Calu3 (cell line): ENCODE data around the gene METRN. TPM values are rescaled to one million over a fixed set of nuclear protein-coding genes. Genes with fewer than 3 reads are reported as not detected.
A peak's percentile ranks its signal among the peaks of the same experiment; 100 is the strongest.
"Not testable (repeated sequence)": the region's sequence is repeated elsewhere in the genome, so short reads cannot be mapped to it uniquely, and the experiment has no call there.

Experiments used
- BruUV-seq: library from RNA; stranded (reverse); fragments of 400-500 nt; replicated peaks from 2 replicates; lab custom pipeline; 2021; lab: Mats Ljungman, UMichigan
- CTCF ChIA-PET: fragments of 300-600 bp; sonication (Branson Sonifier 250); formaldehyde crosslinking; loops from one replicate; lab custom pipeline; 2022; ENCODE audit warnings: antibody characterized with exemption; lab: Charles Lee
- DNase-seq: peaks from one replicate; pipeline ENCODE4 v3.0.0; 2022
- H3K27ac Mint-ChIP-seq: one replicate; pipeline ENCODE4 v1.8.0; 2022; ENCODE audit warnings: mixed read lengths; ENCODE audit not compliant: unreplicated experiment
- H3K27me3 Mint-ChIP-seq: one replicate; pipeline ENCODE4 v1.8.0; 2022; ENCODE audit warnings: mixed read lengths; ENCODE audit not compliant: unreplicated experiment
- H3K36me3 Mint-ChIP-seq: one replicate; pipeline ENCODE4 v1.8.0; 2022; ENCODE audit warnings: mild to moderate bottlenecking, moderate library complexity, mixed read lengths; ENCODE audit not compliant: insufficient read depth, unreplicated experiment
- H3K4me1 Mint-ChIP-seq: one replicate; pipeline ENCODE4 v1.8.0; 2022; ENCODE audit warnings: mild to moderate bottlenecking, low read depth, mixed read lengths; ENCODE audit not compliant: unreplicated experiment
- H3K4me3 Mint-ChIP-seq: one replicate; pipeline ENCODE4 v1.8.0; 2022; ENCODE audit warnings: mild to moderate bottlenecking, low read depth, moderate library complexity, mixed read lengths; ENCODE audit not compliant: unreplicated experiment
- H3K9me3 Mint-ChIP-seq: one replicate; pipeline ENCODE4 v1.8.0; 2022; ENCODE audit warnings: low read depth, mixed read lengths; ENCODE audit not compliant: unreplicated experiment
- intact Hi-C: fragments of 100-400 bp; cut with micrococcal nuclease; formaldehyde crosslinking; loops from one replicate; pipeline ENCODE4 v1.10.0; 2022; ENCODE audit not compliant: unreplicated experiment
- total RNA-seq: library from RNA; stranded (reverse); gene quantifications from 2 replicates; pipeline ENCODE4 v1.2.3, GENCODE V29; 2022
- TF ChIP-seq, protein P1 (sequence below): fragments of 200-600 bp; IDR thresholded peaks from one replicate; pipeline ENCODE4 v1.8.0; 2022; ENCODE audit warnings: antibody characterized with exemption; ENCODE audit not compliant: unreplicated experiment

The METRN gene
- total RNA-seq, 1 experiment from 2014 or later: 51.7 TPM

DNA sequence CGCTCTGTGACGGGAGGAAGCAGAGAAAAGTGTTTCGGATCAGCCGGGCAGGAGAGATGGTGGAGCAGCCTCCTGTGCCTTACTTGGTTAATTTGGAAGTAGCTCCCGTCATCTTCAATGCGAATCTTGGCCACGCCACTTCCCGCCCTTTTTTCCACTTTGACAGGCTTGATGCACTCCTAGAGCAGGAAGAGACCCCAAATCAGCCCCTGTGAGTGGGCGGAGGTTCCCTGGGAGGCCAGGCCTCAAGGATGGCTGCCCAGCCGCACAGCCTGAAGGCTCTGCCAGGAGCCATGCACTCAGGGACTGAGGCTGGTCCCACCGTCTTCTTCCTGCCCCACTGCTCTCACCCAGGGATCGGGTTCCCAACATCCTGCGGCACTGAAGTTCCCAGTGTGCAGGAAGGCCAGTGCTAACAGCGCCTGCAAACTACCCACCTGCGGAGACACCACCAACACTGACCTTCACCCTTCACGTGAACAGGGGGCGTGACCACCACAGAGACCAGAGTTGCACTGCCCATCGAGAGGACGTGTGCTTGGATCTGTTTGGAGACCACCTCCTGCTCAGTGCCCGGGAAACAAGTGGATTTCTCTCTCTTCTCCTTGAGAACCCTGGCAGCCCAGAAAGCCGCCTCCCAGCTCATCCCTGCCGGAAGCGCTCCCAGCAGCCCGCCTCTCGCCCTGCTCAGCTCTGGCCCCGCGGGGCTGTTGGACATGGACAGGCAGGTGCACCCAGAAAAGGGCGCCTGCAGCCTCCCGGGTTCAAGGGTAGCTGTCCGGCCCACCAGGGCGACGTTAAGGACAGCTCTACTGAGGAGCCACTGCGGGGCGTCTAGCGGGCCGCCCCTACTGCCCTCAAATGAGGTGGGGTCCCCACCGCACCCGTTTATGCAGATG lies 24.9 kb downstream of the METRN start:
- no peaks in the 10 kb centered on the region for H3K9me3 Mint-ChIP-seq
- peaks cover 67% of the 10 kb centered on the region for H3K36me3 Mint-ChIP-seq
- CTCF ChIA-PET: interaction anchor here (0.8 to 1.7 kb wide), 5 partner anchors 12 to 56 kb away, joined by 3 to 7 read pairs (median 5); no protein-coding TSS in a partner anchor
- intact Hi-C loops: no loop called here
- no peak overlapping the region for H3K27ac Mint-ChIP-seq
- DNase-seq: no peak
- peak overlapping the region; percentile 79 for H3K4me3 Mint-ChIP-seq
- BruUV-seq: no TSS peak
- H3K27me3 Mint-ChIP-seq: no peaks in the 10 kb centered on the region
- TF ChIP-seq, protein P1, sequence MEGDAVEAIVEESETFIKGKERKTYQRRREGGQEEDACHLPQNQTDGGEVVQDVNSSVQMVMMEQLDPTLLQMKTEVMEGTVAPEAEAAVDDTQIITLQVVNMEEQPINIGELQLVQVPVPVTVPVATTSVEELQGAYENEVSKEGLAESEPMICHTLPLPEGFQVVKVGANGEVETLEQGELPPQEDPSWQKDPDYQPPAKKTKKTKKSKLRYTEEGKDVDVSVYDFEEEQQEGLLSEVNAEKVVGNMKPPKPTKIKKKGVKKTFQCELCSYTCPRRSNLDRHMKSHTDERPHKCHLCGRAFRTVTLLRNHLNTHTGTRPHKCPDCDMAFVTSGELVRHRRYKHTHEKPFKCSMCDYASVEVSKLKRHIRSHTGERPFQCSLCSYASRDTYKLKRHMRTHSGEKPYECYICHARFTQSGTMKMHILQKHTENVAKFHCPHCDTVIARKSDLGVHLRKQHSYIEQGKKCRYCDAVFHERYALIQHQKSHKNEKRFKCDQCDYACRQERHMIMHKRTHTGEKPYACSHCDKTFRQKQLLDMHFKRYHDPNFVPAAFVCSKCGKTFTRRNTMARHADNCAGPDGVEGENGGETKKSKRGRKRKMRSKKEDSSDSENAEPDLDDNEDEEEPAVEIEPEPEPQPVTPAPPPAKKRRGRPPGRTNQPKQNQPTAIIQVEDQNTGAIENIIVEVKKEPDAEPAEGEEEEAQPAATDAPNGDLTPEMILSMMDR: no peak
- H3K4me1 Mint-ChIP-seq: no peaks in the 10 kb centered on the region

GRCh38 chr16:740459-740763 lies 25.5 kb downstream of the METRN start:
- DNase-seq: no peak
- intact Hi-C loops: no loop called here
- H3K9me3 Mint-ChIP-seq: no peaks in the 10 kb centered on the region
- TF ChIP-seq, protein P1: no peak
- no peaks in the 10 kb centered on the region for H3K4me1 Mint-ChIP-seq
- no peaks in the 10 kb centered on the region for H3K27me3 Mint-ChIP-seq
- no TSS peak for BruUV-seq
- CTCF ChIA-PET: interaction anchor here (0.8 to 1.7 kb wide), 9 partner anchors 9 to 55 kb away, joined by 3 to 7 read pairs (median 4); partner anchors contain the start of genes CHTF18 and RPUSD1
- H3K36me3 Mint-ChIP-seq: peaks cover 64% of the 10 kb centered on the region
- H3K4me3 Mint-ChIP-seq: peak overlapping the region; percentile 79
- H3K27ac Mint-ChIP-seq: peak overlapping the region; percentile 62

DNA sequence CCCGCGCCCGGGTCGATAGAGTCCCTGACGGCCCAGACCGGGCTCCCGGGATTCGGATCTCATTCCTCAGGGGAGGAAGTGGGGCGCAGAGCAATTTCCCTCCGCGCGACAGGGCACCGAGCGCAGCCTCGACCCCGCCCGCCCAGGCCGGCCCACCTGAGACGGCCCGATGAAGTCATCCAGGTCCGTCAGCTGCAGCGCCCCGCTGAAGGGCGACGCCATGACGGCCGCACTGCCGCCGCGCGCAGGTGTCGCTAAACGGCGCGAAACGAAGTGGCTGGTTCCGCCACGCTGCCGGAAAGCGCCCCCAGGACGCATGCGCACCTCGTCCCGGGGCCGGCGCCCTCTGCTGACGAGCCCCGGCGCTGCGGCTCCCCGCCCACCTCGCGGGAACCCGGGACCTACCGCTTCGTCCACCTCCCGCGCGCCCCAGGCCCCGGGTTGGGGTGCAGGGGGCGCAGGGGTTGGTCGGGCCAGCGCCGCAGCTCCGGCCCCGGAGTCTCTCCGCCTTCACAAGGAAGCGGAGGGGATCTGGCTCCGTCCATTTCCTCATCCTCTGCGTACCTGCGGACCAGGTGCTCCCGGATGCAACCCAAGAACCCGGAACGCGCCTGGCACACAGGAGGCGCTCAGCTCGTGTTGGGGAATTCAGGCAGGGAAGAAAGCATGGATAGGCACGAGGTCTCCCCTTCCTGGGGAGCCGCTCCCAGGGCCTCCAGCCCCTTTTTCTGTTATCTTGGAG lies 26.0 kb downstream of the METRN start, which contains the start of gene CIAO3:
Gene CIAO3 (minus strand): TSS at position 234 of the 742 bp plus-strand sequence. CDS start 12 bp downstream, at position 222.
- BruUV-seq: TSS peak; percentile 72
- Mint-ChIP-seq H3K4me3 (peak within 1 kb of the TSS; percentile 79), H3K27me3 (no peaks in the 10 kb centered on the region), H3K27ac (peak within 1 kb of the TSS; percentile 62), H3K4me1 (no peaks in the 10 kb centered on the region), H3K9me3 (no peaks in the 10 kb centered on the region), H3K36me3 (peaks cover 60% of the 10 kb centered on the region)
- TF ChIP-seq, protein P1: peak; percentile 97
- peak; percentile 96 for DNase-seq
- intact Hi-C loops: no loop called here
- CTCF ChIA-PET: interaction anchor here (0.7 to 1.7 kb wide), 12 partner anchors 9 to 61 kb away, joined by 3 to 7 read pairs (median 4); partner anchors contain the start of genes CHTF18, RPUSD1 and STUB1

- H3K36me3 Mint-ChIP-seq: peaks cover 50% of the 10 kb centered on the region
- CTCF ChIA-PET: interaction anchor here (1.7 kb wide), 1 partner anchor 14 kb away, joined by 7 read pairs; no protein-coding TSS in a partner anchor
- H3K27me3 Mint-ChIP-seq: peaks cover 2% of the 10 kb centered on the region
- peak overlapping the region; percentile 79 for H3K4me3 Mint-ChIP-seq
- peak overlapping the region; percentile 62 for H3K27ac Mint-ChIP-seq
- no peaks in the 10 kb centered on the region for H3K9me3 Mint-ChIP-seq
- no peaks in the 10 kb centered on the region for H3K4me1 Mint-ChIP-seq
- intact Hi-C loops: no loop called here
- no peak for DNase-seq
- no TSS peak for BruUV-seq
- TF ChIP-seq, protein P1: no peak
Observed at GRCh38 chr16:741986-742629, 27.2 kb downstream of the METRN start.

DNA sequence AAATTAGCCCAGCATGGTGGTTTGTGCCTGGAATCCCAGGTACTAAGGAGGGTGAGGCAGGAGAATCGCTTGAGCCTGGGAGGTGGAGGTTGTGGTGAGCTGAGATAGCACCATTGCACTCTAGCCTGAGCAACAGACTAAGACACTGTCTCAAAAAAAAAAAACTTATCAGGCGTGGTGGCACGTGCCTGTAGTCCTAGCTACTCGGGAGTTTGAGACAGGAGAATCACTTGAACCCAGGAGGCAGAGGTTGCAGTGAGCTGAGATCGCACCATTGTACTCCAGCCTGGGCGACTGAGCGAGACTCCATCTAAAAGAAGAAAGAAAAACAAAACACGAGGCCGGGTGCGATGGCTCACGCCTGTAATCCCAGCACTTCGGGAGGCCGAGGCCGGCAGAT lies 28.0 kb downstream of the METRN start:
- H3K4me1 Mint-ChIP-seq, H3K27me3 Mint-ChIP-seq, DNase-seq, BruUV-seq, H3K27ac Mint-ChIP-seq, H3K4me3 Mint-ChIP-seq, CTCF ChIA-PET, H3K9me3 Mint-ChIP-seq, intact Hi-C loops: not testable (repeated sequence)
- H3K36me3 Mint-ChIP-seq: peaks cover 52% of the 10 kb centered on the region
